ENCODE results near the gene FCHSD1.
"Not testable (repeated sequence)": the region's sequence is repeated elsewhere in the genome, so short reads cannot be mapped to it uniquely, and the experiment has no call there.

FCHSD1 gene

DNA sequence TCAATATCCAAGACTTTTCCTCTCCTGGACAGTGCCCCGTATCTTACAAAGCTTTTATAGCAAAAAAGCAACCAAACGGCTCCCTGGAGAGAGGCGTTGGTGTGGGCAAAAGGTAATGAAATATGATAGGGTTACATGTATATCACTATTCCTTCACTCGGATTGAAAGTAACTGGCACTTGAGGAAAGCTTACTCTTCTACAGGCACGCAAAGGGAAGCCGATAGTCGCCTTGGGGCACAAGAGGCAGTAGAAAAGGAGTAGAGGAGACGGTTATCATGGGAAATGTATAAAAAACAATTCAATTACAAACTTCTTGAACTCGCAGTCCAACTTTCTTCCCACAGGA is 33.6 kb downstream of the FCHSD1 start:
- DNase-seq (no peak), ATAC-seq (no peak)

DNA sequence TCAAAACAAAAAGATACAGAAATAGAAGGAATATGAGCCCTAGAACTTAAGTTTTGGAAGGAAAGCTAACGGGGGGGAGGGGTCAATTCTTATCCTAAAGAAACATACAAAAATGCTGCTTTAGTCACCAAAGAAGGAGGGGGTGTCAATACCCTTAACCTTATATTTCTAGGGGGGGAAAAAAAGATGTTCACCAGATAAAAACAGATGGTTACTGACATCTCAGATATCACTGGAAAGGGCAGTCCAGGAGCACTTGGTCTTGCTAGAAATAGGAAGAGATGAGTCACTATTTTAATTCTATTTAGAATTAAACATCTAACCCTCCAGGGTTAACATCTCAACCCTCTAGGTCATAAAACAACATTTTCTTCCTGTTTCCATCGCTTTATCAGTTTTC is 34.1 kb downstream of the FCHSD1 start:
- ATAC-seq (no peak), DNase-seq (no peak)

DNA sequence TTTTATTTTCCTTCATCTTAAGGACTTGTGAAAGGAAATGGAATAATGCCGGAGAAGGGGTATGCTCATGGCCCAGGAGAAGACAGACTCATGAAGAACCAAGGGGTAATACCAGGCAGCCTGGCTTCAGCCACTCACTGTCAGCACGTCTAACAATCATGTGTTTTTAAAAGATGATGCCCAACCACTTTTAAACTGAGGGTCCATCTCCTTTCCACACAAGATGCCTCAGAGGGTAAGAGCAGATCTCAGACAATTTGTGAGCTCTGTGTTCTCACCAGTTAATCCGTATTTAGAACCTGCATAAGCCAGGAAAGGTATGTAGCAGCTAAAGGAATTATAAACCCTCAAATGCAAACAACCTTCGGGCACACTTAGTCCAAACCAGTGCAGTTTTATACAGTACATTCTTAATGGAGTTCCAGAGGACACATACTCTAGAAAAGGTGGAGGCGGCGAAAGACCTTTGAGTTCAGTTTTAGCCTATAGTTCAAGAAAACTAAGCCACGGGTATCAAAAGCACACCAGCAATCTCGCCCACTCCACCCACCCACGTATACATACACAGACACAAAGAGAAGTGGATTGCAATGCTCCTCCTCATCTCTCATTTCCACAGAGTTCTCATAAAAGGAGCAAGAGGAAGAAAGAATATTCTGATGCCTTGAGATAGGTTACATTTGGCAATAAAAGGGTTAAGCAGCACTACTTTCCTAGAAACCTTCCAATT is 35.1 kb downstream of the FCHSD1 start:
- ATAC-seq: no peak
- no peak for DNase-seq

DNA sequence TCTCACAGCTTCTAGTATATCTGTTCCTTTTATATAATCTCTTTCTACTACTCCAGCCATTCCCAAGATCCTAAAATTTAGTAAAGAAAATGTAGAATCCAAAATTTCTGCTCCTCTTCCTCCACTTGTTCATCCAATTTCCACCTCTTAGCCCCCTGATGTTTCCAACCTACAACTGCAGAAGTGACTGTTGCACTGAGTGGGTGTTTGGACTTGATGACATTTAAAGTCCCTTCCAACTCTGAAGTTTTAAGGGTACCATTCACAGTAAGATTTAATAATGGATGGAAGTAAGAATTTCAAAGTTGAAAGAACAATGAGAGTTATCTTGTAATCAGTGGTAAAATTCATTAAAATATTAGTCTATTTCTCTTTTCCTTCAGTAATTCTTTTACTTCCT is 37.9 kb downstream of the FCHSD1 start:
- DNase-seq (no peak), ATAC-seq (peak; percentile 37)

DNA sequence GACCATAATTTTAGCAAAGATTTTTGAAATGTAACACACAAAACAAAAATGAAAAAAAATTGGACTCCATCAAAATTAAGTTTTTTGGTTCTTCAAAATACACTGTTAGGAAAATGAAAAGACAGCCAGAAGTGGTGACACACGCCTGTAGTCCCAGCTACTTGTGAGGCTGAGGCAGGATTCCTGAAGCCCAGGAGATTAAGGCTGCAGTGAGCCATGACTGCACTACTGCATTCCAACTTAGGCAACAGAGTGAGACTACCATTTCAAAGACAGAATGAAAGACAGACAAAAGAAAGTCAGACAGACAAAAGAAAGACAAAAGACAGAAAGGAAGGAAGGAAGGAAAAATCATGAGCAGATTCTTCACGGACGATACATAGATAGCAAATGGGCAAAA is 39.9 kb downstream of the FCHSD1 start:
- DNase-seq: no peak
- ATAC-seq: no peak

DNA sequence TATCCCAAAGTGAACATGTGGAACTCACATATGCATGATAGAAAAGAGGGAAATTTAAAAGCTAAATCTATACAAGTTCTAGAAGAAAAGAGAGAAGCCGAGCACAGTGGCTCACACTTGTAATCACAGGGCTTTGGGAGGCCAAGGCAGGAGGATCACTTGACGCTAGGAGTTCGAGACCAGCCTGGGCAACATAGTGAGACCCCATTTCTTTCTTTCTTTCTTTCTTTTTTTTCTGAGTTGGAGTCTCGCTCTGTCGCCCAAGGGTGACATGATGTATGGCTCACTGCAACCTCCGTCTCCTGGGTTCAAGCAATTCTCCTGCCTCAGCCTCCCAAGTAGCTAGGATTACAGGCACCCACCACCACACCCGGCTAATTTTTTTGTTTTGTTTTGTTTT is 41.3 kb downstream of the FCHSD1 start:
- not testable (repeated sequence) for ATAC-seq, DNase-seq

DNA sequence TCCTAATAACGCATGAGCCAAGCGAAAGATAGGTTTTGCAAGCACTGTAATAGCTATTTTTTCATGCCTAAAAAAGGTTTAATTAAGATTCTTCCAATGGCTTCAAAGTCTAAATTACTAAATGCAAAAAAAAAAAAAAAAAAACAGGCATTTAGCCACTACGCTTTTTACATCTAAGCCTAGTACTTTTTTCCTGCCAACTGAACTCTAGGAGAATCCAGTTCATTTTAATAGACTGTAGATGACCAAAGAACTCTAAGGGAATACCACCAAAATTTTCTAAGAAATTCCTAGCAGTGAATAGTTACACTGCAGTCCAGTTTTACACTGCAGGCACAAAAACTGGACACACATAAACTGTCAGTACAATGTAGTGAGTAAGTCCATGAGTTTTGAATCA is 42.2 kb downstream of the FCHSD1 start:
- no peak for ATAC-seq

DNA sequence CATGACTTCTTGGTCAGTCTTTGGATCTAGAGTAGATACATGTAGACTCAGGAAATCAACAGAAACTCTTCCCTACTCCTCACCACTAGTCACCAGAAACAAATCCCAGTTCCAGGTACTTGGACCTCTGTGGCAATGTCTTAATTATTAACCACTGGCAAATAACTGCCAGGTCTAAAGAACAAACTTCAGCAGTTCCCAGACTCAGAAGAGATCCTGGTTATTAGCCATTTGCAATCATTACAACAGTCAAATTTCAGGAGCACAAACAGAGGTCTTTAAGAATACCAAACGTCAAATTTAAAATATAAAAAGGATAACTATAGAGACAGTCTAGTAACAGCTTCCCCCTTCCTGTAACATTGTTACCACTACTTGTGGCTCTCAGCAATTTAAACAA is 42.7 kb downstream of the FCHSD1 start:
- ATAC-seq (no peak), DNase-seq (no peak)

More for the DNA sequence above, 42.2 kb downstream of the FCHSD1 start:
- DNase-seq: no peak

DNA sequence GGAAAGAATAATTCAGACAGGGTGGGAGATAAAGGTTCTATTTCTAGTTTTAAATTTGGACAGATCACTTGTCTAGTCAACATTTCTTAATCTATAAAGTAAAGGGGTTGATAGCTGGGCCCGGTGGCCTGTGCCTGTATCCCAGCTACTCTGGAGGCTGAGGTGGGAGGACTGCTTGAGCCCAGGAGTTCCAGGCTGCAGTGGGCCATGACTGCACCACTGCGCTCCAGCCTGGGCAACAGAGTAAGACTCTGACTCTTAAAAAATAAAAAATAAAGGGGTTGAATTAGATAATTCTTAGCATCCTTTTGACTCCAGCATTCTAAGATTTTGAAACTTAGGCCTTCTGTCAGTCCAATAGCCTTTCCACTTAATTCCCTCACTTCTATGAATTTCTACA is 43.2 kb downstream of the FCHSD1 start:
- DNase-seq (no peak), ATAC-seq (no peak)

DNA sequence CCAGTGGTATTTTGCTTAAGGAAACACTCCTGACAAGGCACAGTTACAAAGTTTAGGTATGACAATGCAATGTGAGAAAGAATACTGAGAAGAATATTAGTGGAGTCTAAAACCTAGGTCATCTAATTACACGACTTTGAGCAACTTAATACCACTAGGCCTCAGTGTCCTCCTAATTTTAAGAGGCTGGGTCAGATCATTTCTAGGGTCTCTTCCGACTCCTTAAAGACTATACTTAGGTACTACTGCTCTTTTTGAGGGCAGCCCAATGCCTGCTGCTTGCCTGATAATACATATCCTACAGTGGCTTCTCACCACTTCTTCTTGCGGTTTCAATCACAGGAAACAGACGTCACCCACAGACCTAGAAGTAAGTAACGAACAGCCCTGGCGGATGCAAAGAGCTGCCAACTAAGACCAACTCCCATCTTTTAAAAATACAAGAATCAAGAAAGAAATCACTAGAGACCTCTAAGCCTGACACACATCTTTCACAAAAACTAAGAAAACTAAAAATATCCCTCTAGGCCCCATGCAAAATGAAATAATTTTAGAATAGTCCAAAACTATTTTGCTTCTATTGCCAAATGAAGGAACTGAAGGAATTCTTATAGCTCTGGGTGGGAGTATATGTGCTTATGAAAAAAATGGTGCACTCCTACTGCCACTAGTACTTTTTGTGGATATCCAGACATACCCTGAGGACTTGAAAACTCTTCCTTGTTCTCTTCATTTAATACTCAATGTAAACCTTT is 45.5 kb downstream of the FCHSD1 start:
- ATAC-seq: peak; percentile 98
- DNase-seq: peak; percentile 64

DNA sequence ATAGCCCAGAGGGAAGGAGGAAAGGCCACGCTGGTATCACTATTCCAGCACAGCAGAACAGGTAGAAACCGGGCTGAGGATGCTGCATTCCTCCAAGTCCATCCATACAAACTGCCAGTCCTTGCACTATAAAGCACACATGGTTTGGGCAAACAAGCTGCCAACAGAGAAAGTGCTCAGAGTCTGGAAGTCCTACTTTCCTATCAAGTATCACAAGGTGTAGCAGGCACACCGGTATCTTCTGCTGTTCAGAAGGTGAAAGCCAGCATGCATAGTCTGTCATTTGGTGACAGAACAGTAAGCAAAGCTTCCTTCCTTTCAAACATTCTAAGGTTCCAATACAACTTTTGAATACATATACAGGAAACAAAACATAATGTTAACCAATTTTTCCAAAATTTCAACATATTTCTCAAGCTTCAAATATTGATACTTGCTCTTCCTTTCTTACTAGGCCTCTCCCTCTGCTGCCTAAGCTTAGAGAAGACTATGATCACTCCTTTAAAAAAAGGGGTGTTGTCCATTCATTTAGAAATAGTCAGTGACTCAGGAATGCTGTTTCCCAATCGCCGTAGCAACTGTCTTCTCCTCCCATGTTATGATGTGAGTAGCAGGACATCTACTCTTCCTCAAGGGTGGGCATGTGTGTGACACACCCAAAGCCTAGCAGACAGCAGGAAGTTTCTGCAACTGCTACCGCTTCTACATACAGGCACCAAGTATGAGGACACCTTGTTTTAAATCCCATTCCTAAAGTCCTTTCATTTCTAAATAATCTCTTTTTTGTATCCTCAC is 47.1 kb downstream of the FCHSD1 start:
- peak; percentile 17 for DNase-seq
- ATAC-seq: peak; percentile 38

DNA sequence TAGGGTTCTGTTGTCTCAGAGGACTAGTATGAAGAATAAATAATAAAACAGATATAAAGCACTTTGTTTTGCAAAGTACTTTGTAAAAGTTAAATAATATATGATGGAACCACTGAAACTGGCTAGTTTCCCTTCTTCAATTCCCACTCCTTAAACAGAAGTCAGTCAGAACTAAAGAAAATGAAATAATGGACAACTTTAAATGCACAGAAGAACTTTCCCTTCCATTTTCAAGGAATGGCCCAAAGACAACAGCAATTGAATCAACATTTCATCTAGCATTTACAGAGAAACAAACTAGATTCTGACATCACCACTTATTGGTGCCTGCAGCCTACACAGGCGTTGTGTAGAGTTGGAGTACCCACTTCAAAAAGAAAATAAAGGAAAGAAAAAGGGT is 48.6 kb downstream of the FCHSD1 start:
- ATAC-seq (no peak), DNase-seq (no peak)

DNA sequence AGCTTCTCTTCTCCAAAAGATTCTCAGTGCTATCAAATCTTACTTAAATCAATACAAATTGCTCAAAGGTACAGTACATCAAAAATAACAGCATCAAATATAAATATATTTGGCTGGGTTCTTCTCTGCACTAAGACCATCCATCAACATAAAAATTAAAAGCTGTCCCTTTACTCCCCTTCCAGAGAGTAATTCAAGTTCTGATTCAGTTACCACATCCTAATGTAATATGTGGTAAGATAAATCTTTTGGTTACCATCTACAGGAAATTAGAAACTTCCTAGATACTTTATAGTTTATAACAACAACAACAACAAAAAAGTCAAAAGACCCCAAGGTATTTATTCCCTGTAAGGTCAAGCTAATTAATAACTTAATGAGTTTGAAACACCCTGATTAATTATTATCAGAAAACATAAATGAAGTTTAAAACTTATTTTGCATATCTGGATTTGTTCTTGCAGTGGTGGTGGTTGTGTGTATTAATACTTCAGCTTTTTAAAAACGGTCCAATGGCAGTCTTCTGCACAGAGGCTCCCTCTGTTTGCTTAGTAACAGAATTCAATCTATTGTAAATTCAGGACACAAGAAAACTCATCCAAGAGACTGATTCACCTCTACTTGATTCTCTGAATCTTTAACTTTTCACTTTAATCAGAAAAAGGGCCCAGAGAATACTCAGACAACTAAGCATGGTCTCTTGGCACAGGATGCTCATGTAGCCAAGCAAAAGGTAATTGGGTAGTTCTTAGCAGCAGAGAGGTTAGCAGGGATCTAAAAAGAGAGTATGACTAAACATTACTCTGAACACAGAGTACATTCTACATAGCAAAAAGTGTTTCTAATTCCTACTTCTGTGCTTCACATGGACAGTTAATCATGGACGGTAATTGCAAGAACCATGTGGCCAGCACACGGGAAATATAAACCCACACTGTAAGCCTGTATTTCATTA is 52.5 kb downstream of the FCHSD1 start:
- peak; percentile 59 for ATAC-seq
- no peak for DNase-seq

DNA sequence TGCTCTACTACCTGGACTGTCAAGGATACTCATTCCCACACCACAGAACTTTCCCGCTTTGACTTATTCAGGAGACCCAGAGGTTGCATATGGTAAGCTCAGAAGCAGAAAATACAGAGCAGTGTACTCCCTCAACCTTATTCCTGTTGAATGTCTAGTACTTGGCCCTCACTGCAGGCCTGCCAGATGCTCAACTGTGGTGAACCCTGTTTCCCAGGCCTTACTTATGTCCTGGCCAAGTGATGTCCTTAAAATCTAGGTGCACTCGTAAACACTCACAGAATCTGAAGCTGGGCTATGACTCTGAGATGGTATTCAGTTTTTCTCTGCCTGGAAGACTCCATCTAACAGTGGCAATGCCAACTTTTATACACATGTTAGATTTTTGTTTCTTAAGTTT is 53.4 kb downstream of the FCHSD1 start:
- DNase-seq: no peak
- no peak for ATAC-seq

DNA sequence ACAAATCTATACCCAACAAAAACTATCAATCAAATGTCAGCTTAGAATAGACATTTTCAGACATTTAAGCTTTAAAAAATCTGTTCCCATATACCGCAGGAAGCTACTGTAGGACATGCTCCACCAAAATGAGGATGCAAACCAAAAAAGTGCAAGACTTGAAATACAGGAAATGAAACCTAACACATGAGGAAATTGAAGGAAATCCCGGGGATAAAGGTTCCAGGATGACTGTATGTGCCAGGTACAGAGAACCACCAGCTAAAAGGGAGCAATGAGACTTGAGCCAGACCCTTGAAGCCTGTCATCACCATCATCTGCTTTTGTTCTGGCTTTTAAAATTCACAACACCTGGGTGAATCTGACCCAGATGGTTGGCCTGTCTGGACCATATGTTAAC is 53.8 kb downstream of the FCHSD1 start:
- no peak for ATAC-seq
- DNase-seq: no peak

DNA sequence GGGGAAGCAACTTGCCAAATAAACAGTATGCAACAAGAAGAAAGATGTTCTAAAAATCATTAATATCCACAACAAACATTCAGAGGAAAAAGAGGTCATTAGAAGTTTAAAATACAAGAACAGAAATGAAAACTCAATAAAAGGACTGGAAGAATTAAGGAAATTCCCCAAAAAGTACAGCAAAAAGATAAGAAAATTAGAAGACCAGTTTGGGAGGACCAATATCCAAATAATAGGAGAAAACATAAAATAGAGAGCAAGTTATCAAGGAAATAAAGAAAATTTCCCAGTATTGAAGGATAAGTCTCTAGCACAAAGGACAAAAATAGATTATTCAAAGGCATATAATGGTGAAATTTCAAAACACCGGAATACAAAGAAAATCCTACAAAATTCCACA is 54.4 kb downstream of the FCHSD1 start:
- DNase-seq (no peak), ATAC-seq (no peak)

DNA sequence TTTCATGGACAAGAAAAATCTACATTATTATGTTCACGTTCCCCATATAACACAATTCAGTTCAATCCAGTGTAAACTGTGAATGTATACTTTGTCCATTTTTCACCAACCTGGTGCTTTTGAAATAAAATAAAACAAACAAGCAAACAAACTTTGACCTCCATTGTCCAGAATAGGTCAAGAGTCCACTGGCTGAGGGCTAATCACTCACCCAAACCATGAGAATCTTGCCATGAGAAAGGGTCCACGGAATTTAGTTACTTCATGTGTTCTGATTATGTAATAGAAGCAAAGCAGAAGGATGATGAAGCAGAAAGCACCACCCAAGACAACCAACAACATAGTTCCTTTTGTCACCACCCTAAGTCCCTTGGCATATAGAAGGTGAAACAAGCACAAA is 61.1 kb downstream of the FCHSD1 start:
- DNase-seq (no peak), ATAC-seq (no peak)

Measured in stimulated activated naive CD8-positive, alpha-beta T cell treated with anti-CD3 and anti-CD28 coated beads, Interleukin-15, Interleukin-2, amounts not matched to agents 100 U/mL and 50 U/mL, for 24 hours (primary cell).